ENCODE results near the gene GLOD5. TPM values are rescaled to one million over a fixed set of nuclear protein-coding genes. Genes with fewer than 3 reads are reported as not detected.
A peak's percentile ranks its signal among the peaks of the same experiment; 100 is the strongest.

Gene GLOD5
- total and polyA plus RNA-seq, 9 of the 15 experiments (the other 6 are each of a cell fraction or from before 2014, with no cell fraction given), result 0.27 to 4.4 (median 2.2) TPM

GRCh38 chrX:48801280-48802088 is 39.9 kb downstream of the GLOD5 start, which contains the start of gene HDAC6 (continued):
- TF ChIP-seq KDM4B (IDR thresholded peaks at IDR 0.05; ENCODE audit: borderline replicate concordance in 2 of 2, low read depth in 1 of 2), result no peak
- TF ChIP-seq DPF2 (IDR thresholded peaks at IDR 0.05), result no peak
- no peak for TF ChIP-seq SLC30A9 (CRISPR knock-in tag; IDR thresholded peaks at IDR 0.05)
- no peak for TF ChIP-seq ZKSCAN8 (CRISPR knock-in tag; IDR thresholded peaks at IDR 0.05)
- TF ChIP-seq WHSC1 (IDR thresholded peaks at IDR 0.05; ENCODE audit: low read length), result no peak
- peak; percentile 96 for TF ChIP-seq KHSRP (IDR thresholded peaks at IDR 0.05)
- TF ChIP-seq MCM2 (IDR thresholded peaks at IDR 0.05; ENCODE audit: low read depth), result no peak
- no peak for TF ChIP-seq ZNF436 (CRISPR knock-in tag; IDR thresholded peaks at IDR 0.05)
- TF ChIP-seq ZNF41 (CRISPR knock-in tag; conservative IDR thresholded peaks at IDR 0.05), result no peak
- peak; percentile 92 for TF ChIP-seq HDGF (IDR thresholded peaks at IDR 0.05)
- no peak for TF ChIP-seq ZNF76 (CRISPR knock-in tag; IDR thresholded peaks at IDR 0.05; ENCODE audit: borderline replicate concordance)
- no peak for TF ChIP-seq ETS2 (tag; IDR thresholded peaks at IDR 0.05; ENCODE audit: borderline replicate concordance, poor library complexity, severe bottlenecking)
- no peak for TF ChIP-seq FOXM1 (IDR thresholded peaks at IDR 0.05; ENCODE audit: low read depth)
- no peak for TF ChIP-seq FOXM1 (CRISPR knock-in tag; IDR thresholded peaks at IDR 0.05; ENCODE audit: low read depth)
- no peak for TF ChIP-seq ZNF785 (CRISPR knock-in tag; IDR thresholded peaks at IDR 0.05)
- TF ChIP-seq RERE (CRISPR knock-in tag; IDR thresholded peaks at IDR 0.05; ENCODE audit: borderline replicate concordance), result no peak
- no peak for TF ChIP-seq IRF1 (CRISPR knock-in tag; IDR thresholded peaks at IDR 0.05; ENCODE audit: borderline replicate concordance)
- TF ChIP-seq ZNF609 (CRISPR knock-in tag; IDR thresholded peaks at IDR 0.05; ENCODE audit: borderline replicate concordance), result 0 out of 2 replicates have a peak, but pooled peaks have one; percentile 7
